Keratinocyte (primary cell): Measurements from ENCODE around the gene DACH1. TPM values are rescaled to one million over a fixed set of nuclear protein-coding genes. Genes with fewer than 3 reads are reported as not detected.

Experiments
- DNase-seq: peaks from one replicate; pipeline ENCODE4 v3.0.0-alpha.2; 2011; ENCODE audit warnings: low read depth, missing footprints, low spot score
- FAIRE-seq: peaks from 2 replicates; lab custom pipeline; 2011; peaks lifted over from hg19 to GRCh38; lab: Jason Lieb, UNC
- H2AFZ ChIP-seq: 2 replicates; pipeline ENCODE4 v1.6.0; 2012; ENCODE audit warnings: low read length, control low read depth, inconsistent platforms; ENCODE audit not compliant: control insufficient read depth
- H3K27ac ChIP-seq: 2 replicates; pipeline ENCODE4 v1.5.1; 2011; ENCODE audit warnings: low read length; ENCODE audit not compliant: control insufficient read depth, insufficient read depth
- H3K27me3 ChIP-seq: 3 replicates; pipeline ENCODE4 v1.6.0; 2011; ENCODE audit warnings: low read length; ENCODE audit not compliant: control insufficient read depth, insufficient read depth; ENCODE audit errors: extremely low read depth
- H3K36me3 ChIP-seq, 2 experiments: 2 replicates in 1 of 2; 3 replicates in 1 of 2; pipeline ENCODE4 v1.5.1; 2011; ENCODE audit warnings: low read length in 2 of 2, mild to moderate bottlenecking in 1 of 2; ENCODE audit not compliant: control insufficient read depth in 2 of 2, insufficient read depth in 2 of 2; ENCODE audit errors: extremely low read depth in 1 of 2
- H3K4me1 ChIP-seq: 3 replicates; pipeline ENCODE4 v1.5.1; 2011; ENCODE audit warnings: low read length; ENCODE audit not compliant: control insufficient read depth, insufficient read depth; ENCODE audit errors: extremely low read depth
- H3K4me2 ChIP-seq: 3 replicates; pipeline ENCODE4 v1.6.0; 2011; ENCODE audit warnings: low read depth, low read length; ENCODE audit not compliant: control insufficient read depth, insufficient read depth; ENCODE audit errors: extremely low read depth
- H3K4me3 ChIP-seq, 3 experiments: fragments of 200-600 bp in 1 of 3; sonication (generic) in 1 of 3; 2 replicates in 2 of 3; 3 replicates in 1 of 3; pipeline ENCODE4 v1.5.1; 2011 to 2016; ENCODE audit warnings: low read length in 3 of 3, mild to moderate bottlenecking in 3 of 3, control low read depth in 2 of 3, inconsistent platforms in 1 of 3, low read depth in 1 of 3, mixed read lengths in 1 of 3, mixed run types in 1 of 3, moderate library complexity in 1 of 3; ENCODE audit not compliant: control insufficient read depth in 2 of 3, insufficient read depth in 2 of 3; ENCODE audit errors: extremely low read depth in 1 of 3
- H3K79me2 ChIP-seq: 2 replicates; pipeline ENCODE4 v1.6.0; 2012; ENCODE audit warnings: low read length; ENCODE audit not compliant: control insufficient read depth, insufficient read depth
- H3K9ac ChIP-seq: 3 replicates; pipeline ENCODE4 v1.6.0; 2011; ENCODE audit warnings: low read length; ENCODE audit not compliant: control insufficient read depth, insufficient read depth; ENCODE audit errors: extremely low read depth
- H3K9me1 ChIP-seq: 3 replicates; pipeline ENCODE4 v1.6.0; 2011; ENCODE audit warnings: low read length; ENCODE audit not compliant: control insufficient read depth, insufficient read depth; ENCODE audit errors: extremely low read depth
- H3K9me3 ChIP-seq: 2 replicates; pipeline ENCODE4 v1.5.1; 2012; ENCODE audit warnings: low read depth, low read length; ENCODE audit not compliant: control insufficient read depth
- H4K20me1 ChIP-seq: 3 replicates; pipeline ENCODE4 v1.6.0; 2011; ENCODE audit warnings: low read length; ENCODE audit not compliant: control insufficient read depth, insufficient read depth; ENCODE audit errors: extremely low read depth
- EZH2 ChIP-seq: IDR thresholded peaks from one replicate; pipeline ENCODE4 v1.6.1; 2012; ENCODE audit warnings: inconsistent platforms, mild to moderate bottlenecking, low read length, moderate library complexity
- dilution Hi-C: fragments of 300-500 bp; cut with MboI; formaldehyde crosslinking; loops from one replicate; pipeline ENCODE4 v1.7.0; 2020; ENCODE audit warnings: low sequenced_read_pairs; ENCODE audit not compliant: extremely low pct_ligation_motif_present
- polyA plus RNA-seq, 5 experiments: library from polyadenylated mRNA; depleted of rRNA in 3 of 5; stranded (reverse) in 3 of 5; stranded (forward) in 1 of 5; unstranded in 1 of 5; fragments of >200 nt; gene quantifications; 1 replicate in 1 of 5; 2 replicates in 3 of 5; 3 replicates in 1 of 5; pipeline versions ENCODE4 v1.2.1 to v1.2.3, GENCODE V29; 2011 to 2012; ENCODE audit warnings: missing spikeins in 2 of 5, low read depth in 1 of 5, low replicate concordance in 1 of 5
- TF ChIP-seq, protein P1 (sequence below), 3 experiments: IDR thresholded peaks in 1 of 3; conservative IDR thresholded peaks in 1 of 3; optimal IDR thresholded peaks in 1 of 3; 2 replicates in 2 of 3; 3 replicates in 1 of 3; pipeline versions ENCODE3 to v1.5.1; 2011; ENCODE audit warnings: low read length in 3 of 3, mild to moderate bottlenecking in 3 of 3, moderate library complexity in 2 of 3, control low read depth in 1 of 3, inconsistent platforms in 1 of 3; ENCODE audit not compliant: insufficient read depth in 2 of 3; ENCODE audit errors: extremely low read depth in 1 of 3

DACH1 gene
- polyA plus RNA-seq, 1 donor (not counting 4 experiments of a cell fraction or from before 2014, with no cell fraction given) = not detected

DNA sequence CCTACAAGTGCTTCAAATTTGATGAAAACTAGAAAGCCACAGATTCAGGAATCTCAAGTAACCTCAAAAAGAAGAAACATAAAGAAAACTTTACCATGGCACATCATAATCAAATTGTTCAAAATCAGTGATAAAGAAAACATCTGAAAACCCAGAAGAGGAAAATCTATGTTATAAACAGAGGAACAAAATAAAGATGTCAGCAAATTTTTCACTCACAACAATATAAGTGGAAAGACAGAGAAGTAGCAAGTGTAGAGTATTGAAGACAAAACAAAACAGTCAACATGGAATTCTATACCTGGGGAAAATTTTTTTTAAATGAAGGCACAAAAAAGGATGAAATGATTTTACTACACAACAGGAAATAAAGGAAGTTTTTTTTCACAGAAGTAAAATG lies 470.9 kb downstream of the DACH1 start:
- Histone ChIP-seq H3K4me1 (no peaks in the 10 kb centered on the region), H3K9me3 (no peaks in the 10 kb centered on the region), H2AFZ (no peak overlapping the region), H4K20me1 (no peaks in the 10 kb centered on the region), H3K36me3 (no peaks in the 10 kb centered on the region), H3K27ac (no peak overlapping the region), H3K4me2 (no peak overlapping the region), H3K27me3 (no peaks in the 10 kb centered on the region), H3K9ac (no peak overlapping the region), H3K9me1 (no peaks in the 10 kb centered on the region), H3K79me2 (no peaks in the 10 kb centered on the region), H3K4me3 (no peak overlapping the region)
- no peak for TF ChIP-seq EZH2
- TF ChIP-seq, protein P1, sequence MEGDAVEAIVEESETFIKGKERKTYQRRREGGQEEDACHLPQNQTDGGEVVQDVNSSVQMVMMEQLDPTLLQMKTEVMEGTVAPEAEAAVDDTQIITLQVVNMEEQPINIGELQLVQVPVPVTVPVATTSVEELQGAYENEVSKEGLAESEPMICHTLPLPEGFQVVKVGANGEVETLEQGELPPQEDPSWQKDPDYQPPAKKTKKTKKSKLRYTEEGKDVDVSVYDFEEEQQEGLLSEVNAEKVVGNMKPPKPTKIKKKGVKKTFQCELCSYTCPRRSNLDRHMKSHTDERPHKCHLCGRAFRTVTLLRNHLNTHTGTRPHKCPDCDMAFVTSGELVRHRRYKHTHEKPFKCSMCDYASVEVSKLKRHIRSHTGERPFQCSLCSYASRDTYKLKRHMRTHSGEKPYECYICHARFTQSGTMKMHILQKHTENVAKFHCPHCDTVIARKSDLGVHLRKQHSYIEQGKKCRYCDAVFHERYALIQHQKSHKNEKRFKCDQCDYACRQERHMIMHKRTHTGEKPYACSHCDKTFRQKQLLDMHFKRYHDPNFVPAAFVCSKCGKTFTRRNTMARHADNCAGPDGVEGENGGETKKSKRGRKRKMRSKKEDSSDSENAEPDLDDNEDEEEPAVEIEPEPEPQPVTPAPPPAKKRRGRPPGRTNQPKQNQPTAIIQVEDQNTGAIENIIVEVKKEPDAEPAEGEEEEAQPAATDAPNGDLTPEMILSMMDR (optimal IDR thresholded peaks at IDR 0.05 in 1 of 3, IDR thresholded peaks at IDR 0.05 in 1 of 3, conservative IDR thresholded peaks at IDR 0.05 in 1 of 3; ENCODE audit: extremely low read depth in 1 of 3, insufficient read depth in 2 of 3, low read length in 3 of 3) = no peak
- no peak for DNase-seq
- no peak for FAIRE-seq
- dilution Hi-C loops = no loop called here

GRCh38 chr13:71395053-71395452 lies 472.0 kb downstream of the DACH1 start:
- no peaks in the 10 kb centered on the region for H4K20me1 ChIP-seq
- no peak overlapping the region for H2AFZ ChIP-seq
- H3K9ac ChIP-seq = no peak overlapping the region
- no peaks in the 10 kb centered on the region for H3K9me1 ChIP-seq
- H3K27me3 ChIP-seq = no peaks in the 10 kb centered on the region
- TF ChIP-seq, protein P1 (optimal IDR thresholded peaks at IDR 0.05 in 1 of 3, IDR thresholded peaks at IDR 0.05 in 1 of 3, conservative IDR thresholded peaks at IDR 0.05 in 1 of 3; ENCODE audit: extremely low read depth in 1 of 3, insufficient read depth in 2 of 3, low read length in 3 of 3) = no peak
- no peak for TF ChIP-seq EZH2
- no peak overlapping the region for H3K27ac ChIP-seq
- H3K4me3 ChIP-seq = no peak overlapping the region
- FAIRE-seq (no peak), DNase-seq (no peak)
- H3K36me3 ChIP-seq = no peaks in the 10 kb centered on the region
- H3K79me2 ChIP-seq = no peaks in the 10 kb centered on the region
- no peaks in the 10 kb centered on the region for H3K9me3 ChIP-seq
- dilution Hi-C loops = no loop called here
- no peak overlapping the region for H3K4me2 ChIP-seq
- H3K4me1 ChIP-seq = no peaks in the 10 kb centered on the region
